Vagina (tissue), 2 donors: ENCODE measurements around the gene COL7A1. TPM values are rescaled to one million over a fixed set of nuclear protein-coding genes. Genes with fewer than 3 reads are reported as not detected.

Experiments used
- DNase-seq, 2 donors: peaks; one replicate each; pipeline ENCODE4 v3.0.0-alpha.2; 2017; ENCODE audit errors: extremely low spot score in 2 of 2
- H3K27ac ChIP-seq: fragments of 200-600 bp; sonication (generic); one replicate; pipeline ENCODE4 v1.5.1; 2019
- H3K27me3 ChIP-seq: fragments of 200-600 bp; sonication (generic); one replicate; pipeline ENCODE4 v1.5.1; 2019
- H3K36me3 ChIP-seq, 2 donors: fragments of 200-600 bp; sonication (generic); one replicate each; pipeline ENCODE4 v1.5.1; 2017 to 2019
- H3K4me1 ChIP-seq: fragments of 200-600 bp; sonication (generic); one replicate; pipeline ENCODE4 v1.5.1; 2019
- H3K4me3 ChIP-seq, 2 donors: fragments of 200-600 bp; sonication (generic); 1 replicate in 1 of 2; 2 replicates in 1 of 2; pipeline ENCODE4 v1.5.1; 2016 to 2019
- H3K9me3 ChIP-seq: fragments of 200-600 bp; sonication (generic); one replicate; pipeline ENCODE4 v1.5.1; 2019
- POLR2A ChIP-seq, 2 donors: fragments of 450-650 bp; IDR thresholded peaks; one replicate each; pipeline ENCODE4 v1.6.1; 2017; ENCODE audit warnings: antibody characterized with exemption in 2 of 2, mild to moderate bottlenecking in 2 of 2, moderate library complexity in 2 of 2
- POLR2AphosphoS5 ChIP-seq, 2 donors: sonication (generic); formaldehyde crosslinking; IDR thresholded peaks; one replicate each; pipeline ENCODE4 v1.9.0; 2017; ENCODE audit warnings: antibody characterized with exemption in 2 of 2, mild to moderate bottlenecking in 2 of 2, low read depth in 1 of 2; ENCODE audit not compliant: insufficient read depth in 1 of 2
- intact Hi-C: fragments of 100-400 bp; cut with DNase I; formaldehyde crosslinking; loops from one replicate; pipeline ENCODE4 v1.15.1; 2023
- total RNA-seq: library from RNA; depleted of rRNA; stranded (reverse); fragments of >200 nt; gene quantifications from one replicate; pipeline ENCODE4 v1.2.3, GENCODE V29; 2016
- TF ChIP-seq, protein P1 (sequence below), 3 experiments: fragments of 450-650 bp in 2 of 3; fragments of 200-600 bp in 1 of 3; sonication (generic) in 1 of 3; IDR thresholded peaks; one replicate each; pipeline ENCODE4 v1.5.1; 2017 to 2019; ENCODE audit warnings: antibody characterized with exemption in 3 of 3, mild to moderate bottlenecking in 2 of 3, moderate library complexity in 2 of 3

COL7A1 gene
- total RNA-seq, 1 donor from 2014 or later: 148 TPM

GRCh38 chr3:48558493-48559134 lies 36.5 kb downstream of the COL7A1 start:
- Histone ChIP-seq H3K36me3 (no peaks in the 10 kb centered on the region), H3K9me3 (no peaks in the 10 kb centered on the region), H3K27me3 (no peaks in the 10 kb centered on the region), H3K4me1 (peaks cover 47% of the 10 kb centered on the region), H3K27ac (peak overlapping the region; percentile 1), H3K4me3 (no peak overlapping the region)
- no peak for DNase-seq
- TF ChIP-seq POLR2AphosphoS5 (IDR thresholded peaks at IDR 0.05; ENCODE audit: insufficient read depth in 1 of 2, low read depth in 1 of 2): no peak
- no peak for TF ChIP-seq POLR2A (IDR thresholded peaks at IDR 0.05)
- TF ChIP-seq, protein P1, sequence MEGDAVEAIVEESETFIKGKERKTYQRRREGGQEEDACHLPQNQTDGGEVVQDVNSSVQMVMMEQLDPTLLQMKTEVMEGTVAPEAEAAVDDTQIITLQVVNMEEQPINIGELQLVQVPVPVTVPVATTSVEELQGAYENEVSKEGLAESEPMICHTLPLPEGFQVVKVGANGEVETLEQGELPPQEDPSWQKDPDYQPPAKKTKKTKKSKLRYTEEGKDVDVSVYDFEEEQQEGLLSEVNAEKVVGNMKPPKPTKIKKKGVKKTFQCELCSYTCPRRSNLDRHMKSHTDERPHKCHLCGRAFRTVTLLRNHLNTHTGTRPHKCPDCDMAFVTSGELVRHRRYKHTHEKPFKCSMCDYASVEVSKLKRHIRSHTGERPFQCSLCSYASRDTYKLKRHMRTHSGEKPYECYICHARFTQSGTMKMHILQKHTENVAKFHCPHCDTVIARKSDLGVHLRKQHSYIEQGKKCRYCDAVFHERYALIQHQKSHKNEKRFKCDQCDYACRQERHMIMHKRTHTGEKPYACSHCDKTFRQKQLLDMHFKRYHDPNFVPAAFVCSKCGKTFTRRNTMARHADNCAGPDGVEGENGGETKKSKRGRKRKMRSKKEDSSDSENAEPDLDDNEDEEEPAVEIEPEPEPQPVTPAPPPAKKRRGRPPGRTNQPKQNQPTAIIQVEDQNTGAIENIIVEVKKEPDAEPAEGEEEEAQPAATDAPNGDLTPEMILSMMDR (IDR thresholded peaks at IDR 0.05): no peak
- intact Hi-C loops: loop anchor here (10.0 kb wide), 1 partner anchor 294 kb away; no protein-coding TSS in a partner anchor

DNA sequence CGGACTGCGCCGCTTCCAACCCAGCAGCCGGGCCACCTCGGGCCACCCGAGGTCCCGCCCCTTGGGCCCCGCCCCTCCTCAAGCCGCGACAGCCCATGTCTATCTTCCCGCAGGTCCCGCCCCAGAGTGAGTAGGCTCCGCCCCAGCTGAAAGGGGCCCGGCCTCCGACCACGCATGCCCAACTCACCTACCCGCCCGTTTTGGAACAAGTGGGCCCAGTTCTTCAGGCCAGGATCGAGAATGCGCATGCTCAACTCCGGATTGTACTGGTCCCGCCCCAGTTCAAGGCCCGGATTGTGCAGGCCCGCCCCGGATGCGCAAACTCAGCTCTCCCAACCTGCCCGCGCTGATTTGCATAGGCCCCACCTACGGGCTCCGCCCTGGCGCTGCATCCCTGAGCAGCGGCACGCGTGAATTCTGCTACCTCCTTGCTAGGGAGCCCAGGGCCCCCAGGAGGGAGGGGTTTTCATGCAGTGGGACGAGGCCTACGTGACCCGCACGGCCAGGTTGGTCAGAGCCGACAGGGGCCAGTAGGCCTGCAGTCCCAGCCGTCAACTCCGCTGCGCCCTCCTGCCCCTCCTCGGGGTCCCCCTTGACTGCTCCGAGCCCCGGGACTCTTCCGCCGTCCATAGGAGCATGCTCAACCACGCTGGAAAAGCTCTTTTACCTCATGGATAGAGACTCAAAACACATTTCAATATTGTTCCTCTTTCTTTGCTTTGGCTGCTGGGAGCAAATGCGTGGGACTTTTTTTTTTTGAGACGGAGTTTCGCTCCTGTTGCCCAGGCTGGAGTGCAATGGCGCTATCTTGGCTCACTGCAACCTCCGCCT lies 38.1 kb downstream of the COL7A1 start, which contains the start of gene PFKFB4:
Gene PFKFB4, minus strand, starts transcription at position 8 of the 831 bp plus-strand sequence. CDS start 26 bp downstream, outside the sequence.
- TF ChIP-seq, protein P1 (IDR thresholded peaks at IDR 0.05): no peak
- TF ChIP-seq POLR2AphosphoS5 (IDR thresholded peaks at IDR 0.05; ENCODE audit: insufficient read depth in 1 of 2, low read depth in 1 of 2): peak; percentile 85 to 95
- peak within 1 kb of the TSS; percentile 83 for H3K27ac ChIP-seq

DNA sequence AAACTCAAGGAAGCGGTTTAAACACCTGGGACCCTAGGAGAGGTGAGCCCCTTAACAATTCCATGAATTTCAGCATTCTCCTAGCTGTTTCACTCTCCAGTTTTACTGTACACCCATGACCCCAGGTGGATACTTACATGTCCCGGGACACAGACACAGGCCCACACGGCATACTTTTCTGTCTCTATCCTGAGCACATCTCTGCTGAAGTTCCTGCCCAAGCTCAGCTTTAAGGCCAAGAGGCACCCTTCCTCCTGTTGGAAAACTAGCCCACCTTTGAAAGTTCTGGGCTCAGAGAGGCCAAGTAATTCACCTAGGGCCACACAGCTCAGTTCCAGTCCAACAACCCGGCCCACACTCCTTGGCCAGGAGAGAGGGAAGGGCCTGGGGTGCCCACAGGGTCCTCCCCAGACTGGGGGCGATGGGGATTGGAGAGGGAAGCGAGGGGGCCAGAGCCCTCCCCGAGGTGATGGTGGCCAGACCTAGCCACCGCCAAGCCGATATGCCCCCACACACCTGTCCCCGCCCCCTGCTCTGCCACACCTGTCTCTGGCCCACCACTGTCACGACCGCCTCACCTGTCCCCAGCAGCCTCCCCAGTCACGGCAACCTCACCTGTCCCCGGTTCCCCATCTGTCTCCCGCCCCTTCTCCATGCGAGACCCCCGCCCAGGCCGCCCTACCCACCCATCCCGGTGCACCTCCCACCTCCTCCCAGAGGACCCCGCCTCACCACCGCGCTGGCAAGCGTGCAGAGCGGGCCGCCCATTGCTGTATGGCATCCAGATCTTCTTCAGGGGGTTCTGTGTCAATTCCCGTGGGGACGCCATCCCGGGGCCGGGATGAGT lies 39.0 kb downstream of the COL7A1 start:
- no peaks in the 10 kb centered on the region for H3K27me3 ChIP-seq
- TF ChIP-seq, protein P1 (IDR thresholded peaks at IDR 0.05): no peak
- TF ChIP-seq POLR2AphosphoS5 (IDR thresholded peaks at IDR 0.05; ENCODE audit: insufficient read depth in 1 of 2, low read depth in 1 of 2) (no peak), POLR2A (IDR thresholded peaks at IDR 0.05) (peak in 1 of 2 donors; percentile 17)
- peak overlapping the region; percentile 58 to 60 for H3K4me3 ChIP-seq
- H3K9me3 ChIP-seq: no peaks in the 10 kb centered on the region
- H3K4me1 ChIP-seq: peaks cover 47% of the 10 kb centered on the region
- intact Hi-C loops: loop anchor here (10.0 kb wide), 1 partner anchor 291 kb away; no protein-coding TSS in a partner anchor
- DNase-seq: no peak
- no peaks in the 10 kb centered on the region for H3K36me3 ChIP-seq
- H3K27ac ChIP-seq: peak overlapping the region; percentile 83

More for the DNA sequence above, 38.1 kb downstream of the COL7A1 start, which contains the start of gene PFKFB4:
- intact Hi-C loops: loop anchor here (10.0 kb wide), 1 partner anchor 292 kb away; no protein-coding TSS in a partner anchor
- Histone ChIP-seq H3K4me3 (peak within 1 kb of the TSS; percentile 58 to 60), H3K36me3 (no peaks in the 10 kb centered on the region), H3K9me3 (no peaks in the 10 kb centered on the region), H3K27me3 (no peaks in the 10 kb centered on the region), H3K4me1 (peaks cover 47% of the 10 kb centered on the region)
- peak; percentile 99 for DNase-seq

DNA sequence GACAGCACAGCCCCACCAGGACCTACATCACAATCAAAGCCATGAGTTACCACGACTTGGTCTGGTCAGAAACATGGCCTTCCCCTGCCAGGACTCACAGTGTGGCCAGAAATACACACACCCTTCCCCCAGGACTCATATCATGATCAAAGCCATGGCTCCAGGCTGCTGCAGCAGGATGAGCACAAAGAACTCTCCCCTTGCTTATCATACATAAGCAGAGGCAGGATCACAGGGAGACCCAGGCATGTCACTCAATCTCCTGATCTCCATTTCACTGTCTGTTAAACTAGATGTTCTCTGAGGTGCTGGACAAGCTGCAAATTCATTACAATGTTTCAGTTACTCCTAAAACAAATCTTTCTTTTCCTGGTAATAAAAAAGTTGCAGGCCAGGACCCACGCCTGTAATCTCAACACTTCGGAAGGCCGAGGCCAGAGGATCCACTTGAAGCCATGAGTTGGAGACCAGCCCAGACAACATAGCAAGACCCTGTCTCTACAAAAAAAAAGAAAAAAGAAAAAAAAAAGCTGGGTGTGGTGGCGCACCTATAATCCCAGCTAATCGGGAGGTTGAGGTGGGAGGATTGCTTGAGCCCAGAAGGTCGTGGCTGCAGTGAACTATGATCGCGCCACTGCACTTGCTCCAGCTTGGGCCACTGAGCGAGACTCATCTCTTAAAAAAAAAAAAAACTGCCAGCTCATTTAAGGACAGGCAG lies 39.7 kb downstream of the COL7A1 start:
- TF ChIP-seq POLR2A (IDR thresholded peaks at IDR 0.05): no peak
- no peak for TF ChIP-seq POLR2AphosphoS5 (IDR thresholded peaks at IDR 0.05; ENCODE audit: insufficient read depth in 1 of 2, low read depth in 1 of 2)
- TF ChIP-seq, protein P1 (IDR thresholded peaks at IDR 0.05): no peak
- Histone ChIP-seq H3K4me3 (no peak overlapping the region), H3K9me3 (no peaks in the 10 kb centered on the region), H3K4me1 (peaks cover 41% of the 10 kb centered on the region), H3K27ac (peak overlapping the region; percentile 83), H3K27me3 (no peaks in the 10 kb centered on the region), H3K36me3 (no peaks in the 10 kb centered on the region)
- DNase-seq: no peak
- intact Hi-C loops: loop anchor here (10.0 kb wide), 1 partner anchor 291 kb away; no protein-coding TSS in a partner anchor
